Right renal pelvis (tissue), 4 donors: ENCODE measurements around the gene KIF11. TPM values are rescaled to one million over a fixed set of nuclear protein-coding genes. Genes with fewer than 3 reads are reported as not detected.

ENCODE experiments used
- DNase-seq, 4 donors: peaks; one replicate each; pipeline ENCODE4 v3.0.0-alpha.2; 2013; ENCODE audit warnings: low read depth in 4 of 4, low spot score in 3 of 4, missing footprints in 1 of 4
- polyA plus RNA-seq, 4 donors: library from polyadenylated mRNA; unstranded; fragments of 120-200 nt; gene quantifications; one replicate each; pipeline ENCODE4 v1.2.1, GENCODE V29; 2013; ENCODE audit not compliant: insufficient read length in 4 of 4

KIF11 gene
- polyA plus RNA-seq, 4 donors, result 30.7 to 38.4 (median 33.5) TPM

GRCh38 chr10:92667078-92667477 is 74.1 kb downstream of the KIF11 start:
- no peak for DNase-seq

GRCh38 chr10:92677708-92678107 is 84.8 kb downstream of the KIF11 start:
- no peak for DNase-seq

DNA sequence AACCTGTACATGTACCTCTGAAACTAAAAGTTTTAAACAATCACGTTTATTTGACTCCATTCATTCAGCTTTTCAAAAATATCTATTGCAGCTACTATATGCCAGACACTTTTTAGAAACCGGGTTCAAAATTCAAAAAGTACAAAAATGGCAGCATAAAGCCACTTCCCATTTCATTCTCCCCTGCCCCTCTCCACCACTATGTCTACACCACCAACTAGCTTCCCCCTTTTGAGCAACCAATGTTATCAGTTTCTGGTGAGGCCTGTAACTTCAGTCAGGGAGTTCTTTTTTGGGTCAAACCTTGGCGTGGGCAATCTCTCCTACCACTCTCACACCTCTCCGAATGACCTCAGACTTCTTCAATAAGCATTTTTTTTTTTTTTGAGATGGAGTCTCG is 85.3 kb downstream of the KIF11 start:
- no peak for DNase-seq

GRCh38 chr10:92681306-92681834 is 88.4 kb downstream of the KIF11 start:
- no peak for DNase-seq

GRCh38 chr10:92688573-92688926 is 95.6 kb downstream of the KIF11 start:
- DNase-seq, result no peak

DNA sequence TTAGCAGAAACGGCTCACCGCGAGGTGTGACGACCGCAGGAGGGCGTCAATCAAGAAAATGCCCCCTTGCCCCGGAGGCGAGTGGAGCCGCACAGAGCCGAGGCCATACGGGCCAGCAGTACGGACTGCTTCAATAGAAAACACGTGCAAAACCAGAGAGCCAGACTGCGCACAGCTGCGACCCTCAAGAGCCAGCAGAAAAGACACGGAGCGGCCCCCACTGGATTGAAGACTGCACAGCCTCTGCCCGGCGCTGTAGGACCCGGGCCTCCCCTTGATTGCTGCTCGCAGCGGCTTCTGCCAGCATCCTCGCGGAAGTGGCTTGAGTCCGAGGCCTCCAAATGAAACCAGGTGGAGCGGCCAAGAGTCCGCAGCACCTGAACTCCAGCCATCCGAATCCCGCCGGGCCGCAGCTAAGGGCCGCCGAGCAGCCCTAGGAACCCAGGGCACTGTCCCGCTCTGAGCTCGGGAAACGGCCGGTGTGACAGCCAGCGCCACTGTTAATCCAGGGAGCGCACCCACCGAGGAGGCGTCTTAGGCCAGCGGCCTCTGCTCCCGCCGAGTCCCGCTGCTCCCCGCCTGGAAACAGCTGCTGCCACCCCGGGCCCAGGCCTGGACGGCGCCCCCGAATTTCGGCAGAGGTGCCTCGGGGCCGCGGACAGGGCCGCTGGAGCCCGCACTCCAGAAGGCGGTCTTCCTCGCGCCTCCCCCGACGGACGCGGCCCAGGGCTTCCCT is 96.2 kb downstream of the KIF11 start:
- no peak for DNase-seq

GRCh38 chr10:92689663-92690210 is 96.8 kb downstream of the KIF11 start, which contains the start of gene HHEX:
HHEX (plus strand) TSS chr10:92689955; CDS start chr10:92689987, 32 bp downstream.
- no peak for DNase-seq

DNA sequence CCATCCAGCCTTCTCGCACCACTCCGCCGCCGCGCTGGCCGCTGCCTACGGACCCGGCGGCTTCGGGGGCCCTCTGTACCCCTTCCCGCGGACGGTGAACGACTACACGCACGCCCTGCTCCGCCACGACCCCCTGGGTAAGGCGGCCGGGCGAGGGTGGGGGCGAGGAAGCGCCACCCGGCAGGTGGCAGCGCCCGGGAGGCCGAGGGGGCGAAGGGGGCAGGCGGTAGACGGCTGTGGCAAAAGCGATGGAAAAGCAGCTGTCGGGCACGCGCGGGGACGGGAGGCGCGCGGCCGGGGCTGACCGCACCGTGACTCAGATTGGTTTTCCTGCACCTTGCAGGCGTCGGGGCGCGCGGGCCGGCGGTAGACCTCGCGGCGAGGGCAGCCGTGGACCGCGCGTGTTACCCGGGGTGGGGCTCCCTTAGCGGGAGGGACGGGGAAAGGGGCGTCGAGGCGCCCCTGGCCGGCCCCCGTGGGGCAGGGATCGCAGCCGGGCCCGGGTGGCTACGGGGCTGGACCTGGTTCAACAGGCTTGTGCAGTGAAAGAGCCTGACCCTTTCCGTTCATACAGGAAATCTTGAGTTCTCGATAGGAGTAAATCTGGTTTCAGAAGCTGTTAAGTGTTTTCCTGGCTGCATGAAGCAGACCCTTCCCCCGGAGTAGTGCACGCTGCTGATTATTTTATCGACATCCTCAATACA is 97.4 kb downstream of the KIF11 start:
- no peak for DNase-seq

- DNase-seq, result no peak
Observed at GRCh38 chr10:92690915-92691590, 98.1 kb downstream of the KIF11 start.

DNA sequence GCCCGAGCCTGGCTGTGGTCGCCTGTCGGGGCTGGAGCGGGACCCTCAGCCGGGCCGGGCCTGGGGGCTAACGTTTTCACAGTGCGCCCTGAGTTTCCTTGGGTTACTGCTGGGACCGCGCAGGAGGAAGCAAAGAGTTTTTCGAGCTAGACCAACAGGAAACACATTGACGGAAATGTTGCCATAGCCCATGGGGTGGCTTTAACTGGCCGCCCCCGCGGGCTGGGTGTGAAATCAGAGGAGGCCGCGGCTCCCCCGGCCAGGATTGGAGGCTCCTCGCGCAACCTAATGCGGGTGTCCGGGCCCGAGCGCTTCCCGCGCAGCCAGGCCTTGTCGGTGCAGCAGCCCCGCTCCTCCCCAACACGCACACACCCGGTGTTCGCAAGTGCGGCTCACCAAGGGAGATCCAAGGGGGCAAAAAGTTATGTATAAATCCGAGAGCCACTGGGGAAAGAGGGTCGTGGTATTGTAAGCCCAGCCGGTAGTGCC is 98.7 kb downstream of the KIF11 start:
- no peak for DNase-seq

DNA sequence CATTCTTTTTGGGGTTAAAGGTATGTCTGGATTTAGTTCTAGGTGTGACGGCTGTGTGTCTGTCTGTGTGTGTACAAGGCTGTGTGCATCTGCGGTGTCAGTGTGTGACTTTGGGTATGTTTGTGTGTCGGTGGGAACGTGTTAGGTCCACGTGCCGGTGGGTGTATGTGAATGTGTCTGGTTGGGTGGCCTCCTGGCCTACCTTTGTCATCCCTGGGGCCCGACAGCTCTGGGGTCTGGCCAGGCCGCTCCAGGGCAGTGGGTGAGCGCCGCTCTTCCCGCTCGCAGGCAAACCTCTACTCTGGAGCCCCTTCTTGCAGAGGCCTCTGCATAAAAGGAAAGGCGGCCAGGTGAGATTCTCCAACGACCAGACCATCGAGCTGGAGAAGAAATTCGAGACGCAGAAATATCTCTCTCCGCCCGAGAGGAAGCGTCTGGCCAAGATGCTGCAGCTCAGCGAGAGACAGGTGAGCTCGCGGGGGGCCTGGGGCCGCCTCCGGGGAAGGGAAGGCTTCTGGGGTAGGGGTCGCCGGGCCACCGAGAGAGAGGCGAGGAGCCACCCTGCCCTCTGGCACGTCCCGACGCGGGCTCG is 99.2 kb downstream of the KIF11 start:
- no peak for DNase-seq

GRCh38 chr10:92692697-92693533 is 100.0 kb downstream of the KIF11 start:
- DNase-seq, result no peak

- no peak for DNase-seq
Observed at GRCh38 chr10:92693534-92693893, 100.6 kb downstream of the KIF11 start.

- no peak for DNase-seq
Observed at GRCh38 chr10:92695679-92696605, 103.0 kb downstream of the KIF11 start.

- no peak for DNase-seq
Observed at GRCh38 chr10:92696606-92697383, 103.9 kb downstream of the KIF11 start.

DNA sequence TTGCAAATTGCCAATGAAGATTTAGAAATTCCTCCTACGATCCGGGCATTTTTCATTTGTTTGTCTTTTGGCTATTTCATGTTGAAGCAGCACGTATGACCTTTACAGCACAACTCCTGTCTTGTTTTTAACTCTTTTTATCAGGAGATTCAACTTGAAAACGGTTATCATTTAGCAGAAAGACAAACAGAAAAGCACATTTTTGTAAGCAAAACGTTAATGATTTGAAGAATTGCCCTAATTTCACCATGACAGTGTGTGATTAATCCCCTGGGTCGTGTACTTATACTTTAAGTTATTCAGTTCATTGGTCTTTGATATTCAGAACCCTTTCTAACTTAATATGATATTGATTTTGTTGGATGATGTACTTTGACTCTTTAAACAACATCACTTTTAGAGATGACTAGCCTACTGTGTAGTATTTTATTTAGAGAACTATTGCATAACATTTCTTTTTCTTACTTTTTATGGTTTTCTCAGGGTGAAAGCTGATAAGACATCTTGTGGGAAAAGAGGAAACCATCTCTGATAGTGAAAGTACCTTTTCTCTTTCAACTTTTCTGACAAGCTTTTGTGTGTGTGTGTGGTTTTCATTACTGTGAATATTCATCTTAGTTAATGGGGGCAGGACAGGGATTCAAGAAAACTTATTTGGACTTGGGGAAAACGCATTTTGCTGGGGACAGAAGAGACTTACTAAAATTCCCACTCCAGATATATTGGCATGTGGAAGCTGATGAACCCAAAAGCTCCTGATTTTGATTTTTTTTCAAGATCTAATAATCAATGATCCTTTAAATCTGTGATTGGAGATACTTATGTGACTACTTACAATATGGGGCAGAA is 105.0 kb downstream of the KIF11 start:
- no peak for DNase-seq

- DNase-seq, result no peak
Observed at GRCh38 chr10:92699193-92699517, 106.2 kb downstream of the KIF11 start.
